Erythroblast (primary cell): ENCODE data around the gene CISD1.
"Not testable (repeated sequence)": the region's sequence is repeated elsewhere in the genome, so short reads cannot be mapped to it uniquely, and the experiment has no call there.

Experiments used
- DNase-seq, 2 experiments: peaks; one replicate each; lab custom pipeline; 2025; lab: John Stamatoyannopoulos, UW
- GATA1 ChIP-seq: IDR thresholded peaks from 2 replicates; pipeline ENCODE4 v1.6.1; 2011; ENCODE audit warnings: low read depth, mild to moderate bottlenecking, control low read depth, low read length, moderate library complexity
- POLR2A ChIP-seq: IDR thresholded peaks from 2 replicates; pipeline ENCODE4 v1.6.1; 2011; ENCODE audit warnings: mild to moderate bottlenecking, low read length

Gene CISD1

DNA sequence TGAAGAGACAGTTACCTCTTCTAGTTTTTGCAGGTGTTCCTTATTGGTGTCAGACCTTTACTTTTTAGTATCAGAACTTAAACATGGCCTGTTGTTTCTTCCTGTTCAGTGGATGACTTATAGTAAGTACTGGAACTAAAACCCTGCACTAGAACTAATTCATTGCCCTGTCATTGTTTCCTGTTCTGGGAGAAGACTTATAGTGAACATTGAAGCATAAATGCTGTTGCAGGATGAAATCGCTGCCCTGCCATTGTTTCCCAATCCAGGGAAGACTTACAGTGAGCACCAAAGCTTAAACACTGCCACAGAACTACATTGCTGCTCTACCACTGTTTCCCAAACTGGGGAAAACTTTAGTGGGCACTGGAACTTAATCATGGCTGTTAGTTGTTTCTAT, 14.3 kb upstream of the CISD1 start:
- DNase-seq, result no peak
- no peak for TF ChIP-seq GATA1
- no peak for TF ChIP-seq POLR2A

DNA sequence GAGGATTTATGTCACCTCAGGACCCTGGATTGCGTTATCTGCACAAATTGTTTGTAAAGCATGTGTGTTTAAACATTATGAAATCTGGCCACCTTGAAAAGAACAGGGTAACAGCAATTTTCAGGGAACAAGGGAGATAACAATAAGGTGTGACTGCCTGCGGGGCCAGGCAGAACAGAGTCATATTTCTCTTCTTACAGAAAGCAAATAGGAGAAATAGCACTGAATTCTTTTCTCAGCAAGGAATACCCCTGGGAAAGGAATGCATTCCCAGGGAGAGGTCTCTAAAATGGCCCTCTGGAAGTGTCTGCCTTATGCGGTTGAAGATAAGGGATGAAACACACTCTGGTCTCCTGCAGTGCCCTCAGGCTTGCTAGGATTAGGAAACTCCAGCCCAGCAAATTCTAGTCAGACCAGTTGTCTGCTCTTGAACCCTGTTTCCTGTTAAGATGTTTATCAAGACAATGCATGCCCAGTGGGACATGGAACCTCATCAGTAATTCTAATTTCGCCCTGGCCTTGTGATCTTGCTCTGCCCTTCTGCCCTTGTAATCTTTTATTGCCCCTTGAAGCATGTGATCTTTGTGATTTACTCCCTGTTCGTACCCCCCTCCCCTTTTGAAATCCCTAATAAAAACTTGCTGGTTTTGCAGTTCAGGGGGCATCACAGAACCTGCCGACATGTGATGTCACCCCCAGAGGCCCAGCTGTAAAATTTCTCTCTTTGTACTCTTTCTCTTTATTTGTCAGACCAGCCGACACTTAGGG, 12.8 kb upstream of the CISD1 start:
- not testable (repeated sequence) for DNase-seq

DNA sequence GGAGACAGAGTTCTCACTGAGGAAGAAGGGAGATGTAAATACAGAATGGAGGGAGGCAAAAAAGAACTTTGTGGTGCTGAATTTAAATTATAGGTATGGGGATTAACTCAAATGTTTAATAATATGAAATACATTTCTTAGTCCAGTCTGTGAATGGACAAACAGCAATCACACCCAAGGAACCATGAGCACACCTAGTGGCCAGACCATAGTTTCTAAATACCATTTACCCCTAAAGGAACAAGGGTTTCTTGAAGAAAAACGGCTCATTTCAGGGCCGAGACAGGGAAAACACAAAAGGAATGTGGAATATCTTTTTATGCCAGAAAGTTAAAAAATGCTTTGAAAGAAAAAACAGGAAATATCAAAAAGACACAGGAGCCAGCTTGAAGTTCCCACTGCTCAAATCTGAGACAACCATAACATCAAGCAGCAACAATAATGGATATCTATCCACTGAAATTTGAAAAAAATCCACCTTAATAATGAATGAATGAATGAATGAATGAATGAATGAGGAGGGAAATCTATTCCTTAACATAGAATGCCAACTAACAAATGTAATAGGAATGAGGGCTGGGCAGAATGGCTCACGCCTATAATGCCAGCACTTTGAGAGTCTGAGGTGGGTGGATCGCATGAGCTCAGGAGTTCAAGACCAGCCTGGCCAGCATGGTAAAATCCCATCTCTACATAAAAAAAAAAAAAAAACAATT, 9.8 kb upstream of the CISD1 start:
- DNase-seq, result no peak
- no peak for TF ChIP-seq GATA1
- TF ChIP-seq POLR2A, result no peak

DNA sequence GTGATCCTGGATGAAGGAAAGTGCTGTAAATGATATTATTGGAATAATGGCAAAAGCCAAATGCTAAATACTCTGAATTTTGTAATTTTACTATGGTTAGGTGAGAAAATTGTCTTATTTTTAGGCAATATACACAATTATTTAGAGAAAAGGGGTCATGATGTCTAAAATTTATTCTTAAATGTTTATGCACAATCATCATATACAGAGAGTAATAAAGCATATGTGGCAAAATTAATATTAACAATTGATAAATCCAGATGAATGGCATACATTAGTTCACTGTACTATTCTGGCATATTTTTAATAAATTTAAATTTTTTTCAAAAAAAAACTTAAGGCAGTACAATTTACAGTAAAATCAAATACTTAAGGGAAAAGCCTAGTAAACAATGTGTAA, 8.6 kb upstream of the CISD1 start:
- TF ChIP-seq GATA1 (no peak), POLR2A (no peak)
- DNase-seq, result no peak

DNA sequence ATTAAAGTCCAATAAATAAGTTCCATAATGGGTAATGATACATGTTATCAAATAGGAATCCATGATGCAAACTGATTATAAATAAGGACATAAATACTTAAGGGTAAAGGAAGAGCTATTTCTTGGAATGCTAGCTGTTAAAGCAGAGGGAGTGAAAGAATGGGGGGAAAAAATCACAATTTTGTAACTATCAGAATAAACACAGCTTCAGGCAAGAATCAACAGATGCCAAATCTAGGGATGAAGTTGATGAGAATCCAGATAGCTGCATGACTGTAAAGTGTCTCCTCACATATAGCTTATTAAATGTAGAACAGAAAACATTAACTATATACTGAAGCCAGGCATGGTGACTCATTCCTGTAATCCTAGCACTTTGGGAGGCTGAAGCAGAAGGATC, 6.2 kb upstream of the CISD1 start:
- DNase-seq, result no peak
- TF ChIP-seq GATA1 (no peak), POLR2A (no peak)

DNA sequence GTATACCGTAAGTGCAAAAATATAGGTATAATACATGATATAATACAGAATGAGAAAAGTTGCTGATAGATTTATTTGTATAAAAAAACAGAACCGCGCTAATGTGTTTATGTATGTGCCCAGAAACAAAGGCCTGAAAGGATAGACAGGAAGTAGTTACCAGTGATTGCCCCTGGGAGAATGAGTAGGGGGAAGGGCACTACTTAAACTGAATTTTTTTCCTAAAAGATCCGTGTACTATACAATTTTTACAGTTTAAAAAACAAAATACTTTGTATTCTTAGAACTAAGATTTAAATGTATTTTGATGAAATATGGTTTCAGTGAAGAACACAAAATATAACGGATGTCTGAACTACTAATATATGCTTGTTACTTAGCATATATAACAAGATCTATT, 4.2 kb upstream of the CISD1 start:
- no peak for TF ChIP-seq POLR2A
- no peak for TF ChIP-seq GATA1
- DNase-seq, result peak; percentile 13 to 25

DNA sequence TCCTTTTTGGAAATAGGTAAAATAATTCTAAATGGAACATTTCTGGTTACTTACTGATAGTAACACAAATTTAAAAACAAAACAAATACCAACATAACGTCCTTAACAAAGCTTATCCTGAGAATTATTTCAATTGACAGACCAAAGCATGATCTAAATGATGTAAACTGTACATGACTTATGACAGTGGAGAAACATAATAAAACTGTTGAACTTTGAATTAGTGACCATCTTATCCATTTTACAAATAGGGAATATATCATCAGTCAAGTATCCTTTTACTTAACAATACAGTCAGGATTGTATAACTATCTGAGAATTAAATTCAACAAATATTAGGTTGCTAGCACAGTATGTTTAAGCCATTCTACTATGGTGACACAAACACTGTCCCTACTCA, 3.7 kb upstream of the CISD1 start:
- DNase-seq, result peak in 1 of 2 experiments; percentile 25
- TF ChIP-seq GATA1, result no peak

DNA sequence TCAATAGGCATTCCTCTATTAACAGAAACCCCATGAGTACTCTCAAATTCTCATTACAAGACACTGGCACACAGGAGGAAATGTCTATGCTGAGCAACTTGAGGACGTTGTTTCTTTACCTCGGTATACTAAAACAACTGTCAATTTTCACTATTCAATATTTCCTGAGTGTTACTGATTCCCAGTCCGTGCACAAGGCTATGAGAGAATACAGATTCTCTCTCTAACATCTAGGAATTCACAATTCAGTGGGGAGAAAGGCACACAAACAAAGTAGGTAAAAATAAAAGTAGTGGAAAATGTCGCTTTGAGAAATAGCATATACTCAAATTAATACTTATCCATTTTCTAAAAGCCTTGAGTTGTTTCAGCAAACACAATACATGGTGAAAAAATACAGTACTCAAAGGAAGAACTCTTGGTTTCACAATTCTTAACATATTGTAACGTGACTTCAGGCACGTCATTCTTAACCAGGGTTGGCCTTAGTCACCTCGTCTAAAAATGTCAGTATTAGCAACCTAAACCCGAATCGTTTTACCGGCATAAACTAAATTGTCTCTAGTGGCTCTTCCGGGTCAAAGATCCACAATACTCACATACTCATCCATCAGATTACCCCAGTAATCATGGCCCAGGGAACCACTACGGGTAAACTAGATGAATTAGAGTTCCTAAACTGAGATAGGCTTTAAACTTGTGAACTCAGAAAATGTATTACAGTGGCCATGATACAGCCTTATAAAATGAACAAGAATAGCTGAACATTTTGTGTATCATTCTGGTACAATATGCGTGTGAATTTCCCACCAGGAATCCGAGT, 2.7 kb upstream of the CISD1 start:
- DNase-seq, result peak; percentile 67 to 76
- no peak for TF ChIP-seq POLR2A
- no peak for TF ChIP-seq GATA1

DNA sequence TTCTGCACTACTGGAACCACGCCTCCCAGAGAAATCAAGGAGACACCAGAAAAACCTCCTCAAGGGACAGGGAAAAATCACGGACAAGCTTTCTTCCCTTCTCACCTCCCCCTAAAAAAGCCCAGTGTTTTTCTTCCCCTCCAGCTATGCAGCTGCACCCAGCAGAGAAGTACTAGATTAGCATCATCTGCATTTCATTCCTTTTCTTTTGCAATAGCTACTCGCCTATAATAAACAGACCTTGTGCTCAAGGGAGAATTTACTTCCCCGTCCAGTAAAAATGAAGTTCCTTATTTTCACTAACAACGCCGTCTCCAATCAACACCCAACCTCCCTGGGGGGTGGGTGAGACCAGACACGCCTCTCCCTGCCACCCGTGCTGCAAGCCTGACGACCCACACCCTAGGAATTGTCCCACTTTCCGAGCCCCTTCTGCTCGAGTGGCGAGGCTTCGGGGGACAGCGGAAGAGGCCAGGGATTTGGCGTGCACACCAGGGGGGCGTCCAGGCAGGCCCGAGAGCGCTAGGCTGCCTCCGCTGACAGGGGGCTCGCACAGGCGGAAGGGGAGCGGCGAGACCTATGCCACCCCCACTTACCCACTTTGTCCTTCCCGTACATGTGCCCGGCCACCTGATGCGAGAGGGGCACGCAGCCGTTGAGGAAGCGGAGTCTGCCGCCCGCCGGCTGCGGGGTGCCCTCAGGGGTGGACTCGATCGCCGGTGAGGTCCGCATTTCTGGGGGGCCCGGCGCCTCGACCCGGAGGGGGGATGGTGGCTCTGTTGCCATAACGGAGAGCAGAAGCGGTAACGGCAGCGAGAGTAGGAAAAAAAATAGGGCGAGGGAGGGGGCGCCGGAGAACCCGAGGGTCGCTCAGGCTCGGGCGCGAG, 1.9 kb upstream of the CISD1 start:
- TF ChIP-seq POLR2A (no peak), GATA1 (no peak)

DNA sequence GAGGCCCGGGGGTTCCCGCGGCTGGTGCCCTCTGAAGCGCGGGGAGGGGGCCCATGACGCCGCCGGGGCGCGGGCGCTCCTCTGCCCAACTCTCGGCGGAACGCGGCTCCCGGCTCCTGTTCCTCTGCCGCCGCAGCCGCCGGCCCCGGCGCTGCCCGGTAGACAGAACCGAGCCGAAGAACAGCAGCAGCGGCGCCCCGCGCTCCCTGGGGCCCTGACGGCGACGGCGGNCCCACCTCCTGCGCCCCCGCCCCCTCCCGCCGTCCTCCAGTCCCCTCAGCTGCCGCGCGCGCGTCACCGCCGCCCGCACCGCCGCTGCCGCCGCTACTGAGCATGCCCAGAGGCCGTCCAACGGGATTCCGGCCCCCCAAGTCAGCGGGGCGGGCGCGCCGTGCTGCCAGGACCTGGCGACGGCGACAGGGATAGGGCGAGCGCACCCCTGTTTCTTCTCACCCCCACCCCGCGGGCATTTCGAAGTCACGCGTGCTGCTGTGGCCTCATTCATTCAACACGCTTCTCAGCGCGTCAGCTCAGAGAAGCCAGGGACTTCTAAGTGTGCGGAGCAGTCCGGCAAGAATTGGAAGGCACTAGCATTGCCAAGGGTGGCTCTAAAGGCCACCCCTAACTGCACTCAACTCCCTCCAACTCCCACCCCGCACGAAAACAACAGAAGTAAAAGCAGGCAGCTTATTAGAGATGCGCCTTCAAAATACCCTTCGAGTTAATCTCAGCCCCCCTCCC, 1.1 kb upstream of the CISD1 start, which contains the start of gene IPMK:
Gene IPMK, minus strand, starts transcription at position 182 of the 741 bp plus-strand sequence. CDS start 283 bp downstream, outside the sequence.
- peak; percentile 56 for TF ChIP-seq POLR2A
- TF ChIP-seq GATA1, result no peak
- DNase-seq, result peak; percentile 95 to 97

More for the DNA sequence above, 1.9 kb upstream of the CISD1 start:
- DNase-seq, result peak; percentile 62 to 79

DNA sequence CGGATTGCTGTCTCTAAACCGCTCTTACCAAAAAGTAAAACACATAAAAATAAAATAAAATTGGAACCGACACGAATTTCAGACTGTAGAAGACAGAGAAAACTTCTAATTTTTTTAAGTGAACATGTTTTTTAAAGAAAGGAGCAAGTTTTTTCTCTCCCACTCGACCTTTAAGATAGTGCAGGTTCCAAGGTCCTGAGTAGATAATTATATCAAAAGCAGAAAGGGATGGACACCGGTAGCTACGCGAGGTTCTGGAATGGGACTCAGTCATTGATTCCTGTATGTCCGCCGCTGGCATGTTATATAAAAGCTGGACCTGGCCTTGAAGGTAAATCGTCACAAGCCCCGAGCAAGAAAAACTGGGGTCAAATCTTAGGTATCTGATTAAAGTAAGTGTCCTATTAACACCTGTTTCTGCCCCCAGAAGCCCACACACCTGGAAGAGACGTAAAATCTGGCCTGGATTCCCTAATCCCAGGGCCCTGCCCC, 462 bp upstream of the CISD1 start:
- TF ChIP-seq GATA1 (no peak), POLR2A (no peak)
- DNase-seq, result no peak

DNA sequence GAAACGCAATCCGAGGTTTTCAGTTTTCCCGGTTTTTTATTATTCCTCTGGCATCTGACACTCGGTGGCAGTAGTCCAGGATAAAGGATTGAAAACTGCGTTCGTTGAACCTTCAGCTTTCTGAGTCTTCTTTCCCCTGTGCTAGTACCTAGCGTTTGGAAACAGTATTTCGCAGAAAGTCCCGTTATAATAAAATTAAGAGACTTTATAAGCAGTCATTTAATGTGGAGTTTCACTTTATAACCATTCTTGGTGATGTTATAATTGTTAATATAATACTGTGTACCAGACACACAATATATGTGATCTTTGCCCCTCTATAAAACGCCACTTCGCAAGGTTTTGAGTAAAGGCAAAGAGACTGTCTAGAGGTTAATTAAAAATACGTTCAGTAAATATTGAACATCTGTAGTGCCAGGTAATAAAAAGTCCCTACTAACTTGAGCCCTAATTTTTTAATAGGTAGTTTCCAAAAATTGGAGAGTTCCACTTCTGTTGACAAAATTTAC, 874 bp downstream of the CISD1 start:
- TF ChIP-seq POLR2A, result no peak
- no peak for DNase-seq

DNA sequence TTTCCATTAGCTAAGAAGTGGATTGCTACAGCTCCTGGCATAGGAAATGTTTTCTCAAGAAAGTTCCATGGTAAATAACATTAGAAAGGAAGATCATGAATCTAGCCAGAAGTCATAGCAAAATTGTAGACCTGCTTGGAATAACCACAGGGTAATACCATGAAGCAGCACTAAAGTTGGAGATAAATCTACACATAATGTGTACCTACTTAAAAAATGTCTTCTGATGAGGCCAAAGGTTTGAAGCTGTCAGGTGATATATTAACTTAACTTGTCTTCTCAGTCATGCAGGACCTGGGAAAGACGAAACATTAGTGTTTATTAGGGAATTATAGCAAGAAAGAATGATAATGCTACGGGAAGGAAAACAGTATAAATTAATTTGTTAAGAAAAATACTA, 6.3 kb downstream of the CISD1 start:
- DNase-seq, result no peak
- TF ChIP-seq POLR2A (no peak), GATA1 (no peak)
